GM23338 (cell line): ENCODE results near the gene CD99L2. TPM values are rescaled to one million over a fixed set of nuclear protein-coding genes. Genes with fewer than 3 reads are reported as not detected.

ENCODE experiments used
- CREB1 ChIP-seq: fragments of 250-450 bp; sonication (Bioruptor Pico); IDR thresholded peaks from 2 replicates; pipeline ENCODE4 v1.5.0; 2020; ENCODE audit warnings: low read depth, mild to moderate bottlenecking, moderate library complexity
- EZH2 ChIP-seq: fragments of 200-600 bp; sonication (generic); IDR thresholded peaks from one replicate; pipeline ENCODE4 v1.8.0; 2017; ENCODE audit warnings: antibody characterized with exemption, mild to moderate bottlenecking, low read depth; ENCODE audit not compliant: unreplicated experiment
- JUNB ChIP-seq: IDR thresholded peaks from one replicate; pipeline ENCODE4 v1.6.1; 2016; ENCODE audit warnings: antibody characterized with exemption; ENCODE audit not compliant: unreplicated experiment
- NANOG ChIP-seq: IDR thresholded peaks from 2 replicates; pipeline ENCODE4 v1.6.1; 2016; ENCODE audit warnings: antibody characterized with exemption, borderline replicate concordance
- STAT1 ChIP-seq: IDR thresholded peaks from one replicate; pipeline ENCODE4 v1.6.1; 2016; ENCODE audit warnings: antibody characterized with exemption; ENCODE audit not compliant: unreplicated experiment
- ZNF114 ChIP-seq: fragments of 250-450 bp; sonication (Bioruptor Pico); IDR thresholded peaks from 2 replicates; pipeline ENCODE4 v1.5.0; 2020; ENCODE audit warnings: mild to moderate bottlenecking, moderate library complexity
- ZNF331 ChIP-seq: fragments of 250-450 bp; sonication (Bioruptor Pico); IDR thresholded peaks from 2 replicates; pipeline ENCODE4 v1.5.0; 2020; ENCODE audit warnings: low read depth, mild to moderate bottlenecking, moderate library complexity
- polyA plus RNA-seq: library from polyadenylated mRNA; unstranded; fragments of >200 nt; fragmentation: Nextera tagmentation; extraction: Ambion mirVana; gene quantifications from 2 replicates; pipeline ENCODE4 v1.2.1, GENCODE V29; 2016
- total RNA-seq: library from RNA; depleted of rRNA; stranded (reverse); fragments of >200 nt; shearing (Covaris generic); gene quantifications from 2 replicates; pipeline ENCODE4 v1.2.3, GENCODE V29; 2014
- TF ChIP-seq, protein P1 (sequence below): fragments of 250-450 bp; sonication (Bioruptor Pico); IDR thresholded peaks from 2 replicates; pipeline ENCODE4 v1.5.0; 2020; ENCODE audit warnings: mild to moderate bottlenecking, moderate library complexity
- TF ChIP-seq, protein P2 (sequence below): IDR thresholded peaks from 2 replicates; pipeline ENCODE4 v1.6.1; 2016; ENCODE audit warnings: antibody characterized with exemption
- TF ChIP-seq, protein P3 (sequence below): IDR thresholded peaks from one replicate; pipeline ENCODE4 v1.6.1; 2018; ENCODE audit warnings: antibody characterized with exemption; ENCODE audit not compliant: unreplicated experiment
- TF ChIP-seq, protein P4 (sequence below), 2 experiments: fragments of 200-600 bp in 1 of 2; sonication (generic) in 1 of 2; conservative IDR thresholded peaks; 2 replicates each; pipeline versions ENCODE4 v1.5.1 to v1.6.1; 2016 to 2017; ENCODE audit warnings: antibody characterized with exemption in 2 of 2, low read depth in 2 of 2, mild to moderate bottlenecking in 2 of 2, moderate library complexity in 1 of 2

Gene CD99L2
- total and polyA plus RNA-seq, 2 experiments from 2014 or later: 2.6 to 6.4 TPM

DNA sequence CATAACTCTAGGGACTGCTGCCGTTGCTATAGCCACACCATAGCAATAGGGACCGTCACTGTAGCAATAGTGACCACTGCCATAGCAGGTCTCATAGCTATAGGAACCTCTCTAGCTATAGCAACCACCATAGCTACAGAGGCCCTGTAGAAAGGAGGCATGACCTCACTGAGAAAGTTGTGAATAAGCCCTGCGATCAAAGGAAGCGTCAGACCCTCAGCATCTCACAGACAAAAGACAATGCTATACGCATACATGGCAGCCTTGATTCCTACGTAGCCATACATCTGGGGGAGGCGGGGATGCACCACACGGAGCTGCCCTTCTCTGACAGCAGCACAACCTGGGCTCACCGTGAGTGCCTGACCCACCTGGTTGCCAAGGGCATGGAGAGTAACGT, 116.8 kb downstream of the CD99L2 start (continued):
- TF ChIP-seq, protein P1, sequence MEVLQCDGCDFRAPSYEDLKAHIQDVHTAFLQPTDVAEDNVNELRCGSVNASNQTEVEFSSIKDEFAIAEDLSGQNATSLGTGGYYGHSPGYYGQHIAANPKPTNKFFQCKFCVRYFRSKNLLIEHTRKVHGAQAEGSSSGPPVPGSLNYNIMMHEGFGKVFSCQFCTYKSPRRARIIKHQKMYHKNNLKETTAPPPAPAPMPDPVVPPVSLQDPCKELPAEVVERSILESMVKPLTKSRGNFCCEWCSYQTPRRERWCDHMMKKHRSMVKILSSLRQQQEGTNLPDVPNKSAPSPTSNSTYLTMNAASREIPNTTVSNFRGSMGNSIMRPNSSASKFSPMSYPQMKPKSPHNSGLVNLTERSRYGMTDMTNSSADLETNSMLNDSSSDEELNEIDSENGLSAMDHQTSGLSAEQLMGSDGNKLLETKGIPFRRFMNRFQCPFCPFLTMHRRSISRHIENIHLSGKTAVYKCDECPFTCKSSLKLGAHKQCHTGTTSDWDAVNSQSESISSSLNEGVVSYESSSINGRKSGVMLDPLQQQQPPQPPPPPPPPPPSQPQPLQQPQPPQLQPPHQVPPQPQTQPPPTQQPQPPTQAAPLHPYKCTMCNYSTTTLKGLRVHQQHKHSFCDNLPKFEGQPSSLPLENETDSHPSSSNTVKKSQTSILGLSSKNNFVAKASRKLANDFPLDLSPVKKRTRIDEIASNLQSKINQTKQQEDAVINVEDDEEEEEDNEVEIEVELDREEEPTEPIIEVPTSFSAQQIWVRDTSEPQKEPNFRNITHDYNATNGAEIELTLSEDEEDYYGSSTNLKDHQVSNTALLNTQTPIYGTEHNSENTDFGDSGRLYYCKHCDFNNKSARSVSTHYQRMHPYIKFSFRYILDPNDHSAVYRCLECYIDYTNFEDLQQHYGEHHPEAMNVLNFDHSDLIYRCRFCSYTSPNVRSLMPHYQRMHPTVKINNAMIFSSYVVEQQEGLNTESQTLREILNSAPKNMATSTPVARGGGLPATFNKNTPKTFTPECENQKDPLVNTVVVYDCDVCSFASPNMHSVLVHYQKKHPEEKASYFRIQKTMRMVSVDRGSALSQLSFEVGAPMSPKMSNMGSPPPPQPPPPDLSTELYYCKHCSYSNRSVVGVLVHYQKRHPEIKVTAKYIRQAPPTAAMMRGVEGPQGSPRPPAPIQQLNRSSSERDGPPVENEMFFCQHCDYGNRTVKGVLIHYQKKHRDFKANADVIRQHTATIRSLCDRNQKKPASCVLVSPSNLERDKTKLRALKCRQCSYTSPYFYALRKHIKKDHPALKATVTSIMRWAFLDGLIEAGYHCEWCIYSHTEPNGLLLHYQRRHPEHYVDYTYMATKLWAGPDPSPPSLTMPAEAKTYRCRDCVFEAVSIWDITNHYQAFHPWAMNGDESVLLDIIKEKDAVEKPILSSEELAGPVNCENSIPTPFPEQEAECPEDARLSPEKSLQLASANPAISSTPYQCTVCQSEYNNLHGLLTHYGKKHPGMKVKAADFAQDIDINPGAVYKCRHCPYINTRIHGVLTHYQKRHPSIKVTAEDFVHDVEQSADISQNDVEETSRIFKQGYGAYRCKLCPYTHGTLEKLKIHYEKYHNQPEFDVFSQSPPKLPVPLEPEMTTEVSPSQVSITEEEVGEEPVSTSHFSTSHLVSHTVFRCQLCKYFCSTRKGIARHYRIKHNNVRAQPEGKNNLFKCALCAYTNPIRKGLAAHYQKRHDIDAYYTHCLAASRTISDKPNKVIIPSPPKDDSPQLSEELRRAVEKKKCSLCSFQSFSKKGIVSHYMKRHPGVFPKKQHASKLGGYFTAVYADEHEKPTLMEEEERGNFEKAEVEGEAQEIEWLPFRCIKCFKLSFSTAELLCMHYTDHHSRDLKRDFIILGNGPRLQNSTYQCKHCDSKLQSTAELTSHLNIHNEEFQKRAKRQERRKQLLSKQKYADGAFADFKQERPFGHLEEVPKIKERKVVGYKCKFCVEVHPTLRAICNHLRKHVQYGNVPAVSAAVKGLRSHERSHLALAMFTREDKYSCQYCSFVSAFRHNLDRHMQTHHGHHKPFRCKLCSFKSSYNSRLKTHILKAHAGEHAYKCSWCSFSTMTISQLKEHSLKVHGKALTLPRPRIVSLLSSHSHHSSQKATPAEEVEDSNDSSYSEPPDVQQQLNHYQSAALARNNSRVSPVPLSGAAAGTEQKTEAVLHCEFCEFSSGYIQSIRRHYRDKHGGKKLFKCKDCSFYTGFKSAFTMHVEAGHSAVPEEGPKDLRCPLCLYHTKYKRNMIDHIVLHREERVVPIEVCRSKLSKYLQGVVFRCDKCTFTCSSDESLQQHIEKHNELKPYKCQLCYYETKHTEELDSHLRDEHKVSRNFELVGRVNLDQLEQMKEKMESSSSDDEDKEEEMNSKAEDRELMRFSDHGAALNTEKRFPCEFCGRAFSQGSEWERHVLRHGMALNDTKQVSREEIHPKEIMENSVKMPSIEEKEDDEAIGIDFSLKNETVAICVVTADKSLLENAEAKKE (CRISPR knock-in tag): no peak
- TF ChIP-seq EZH2: no peak
- TF ChIP-seq JUNB: no peak
- TF ChIP-seq ZNF331: no peak
- TF ChIP-seq, protein P2, sequence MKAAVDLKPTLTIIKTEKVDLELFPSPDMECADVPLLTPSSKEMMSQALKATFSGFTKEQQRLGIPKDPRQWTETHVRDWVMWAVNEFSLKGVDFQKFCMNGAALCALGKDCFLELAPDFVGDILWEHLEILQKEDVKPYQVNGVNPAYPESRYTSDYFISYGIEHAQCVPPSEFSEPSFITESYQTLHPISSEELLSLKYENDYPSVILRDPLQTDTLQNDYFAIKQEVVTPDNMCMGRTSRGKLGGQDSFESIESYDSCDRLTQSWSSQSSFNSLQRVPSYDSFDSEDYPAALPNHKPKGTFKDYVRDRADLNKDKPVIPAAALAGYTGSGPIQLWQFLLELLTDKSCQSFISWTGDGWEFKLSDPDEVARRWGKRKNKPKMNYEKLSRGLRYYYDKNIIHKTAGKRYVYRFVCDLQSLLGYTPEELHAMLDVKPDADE: no peak
- TF ChIP-seq, protein P3, sequence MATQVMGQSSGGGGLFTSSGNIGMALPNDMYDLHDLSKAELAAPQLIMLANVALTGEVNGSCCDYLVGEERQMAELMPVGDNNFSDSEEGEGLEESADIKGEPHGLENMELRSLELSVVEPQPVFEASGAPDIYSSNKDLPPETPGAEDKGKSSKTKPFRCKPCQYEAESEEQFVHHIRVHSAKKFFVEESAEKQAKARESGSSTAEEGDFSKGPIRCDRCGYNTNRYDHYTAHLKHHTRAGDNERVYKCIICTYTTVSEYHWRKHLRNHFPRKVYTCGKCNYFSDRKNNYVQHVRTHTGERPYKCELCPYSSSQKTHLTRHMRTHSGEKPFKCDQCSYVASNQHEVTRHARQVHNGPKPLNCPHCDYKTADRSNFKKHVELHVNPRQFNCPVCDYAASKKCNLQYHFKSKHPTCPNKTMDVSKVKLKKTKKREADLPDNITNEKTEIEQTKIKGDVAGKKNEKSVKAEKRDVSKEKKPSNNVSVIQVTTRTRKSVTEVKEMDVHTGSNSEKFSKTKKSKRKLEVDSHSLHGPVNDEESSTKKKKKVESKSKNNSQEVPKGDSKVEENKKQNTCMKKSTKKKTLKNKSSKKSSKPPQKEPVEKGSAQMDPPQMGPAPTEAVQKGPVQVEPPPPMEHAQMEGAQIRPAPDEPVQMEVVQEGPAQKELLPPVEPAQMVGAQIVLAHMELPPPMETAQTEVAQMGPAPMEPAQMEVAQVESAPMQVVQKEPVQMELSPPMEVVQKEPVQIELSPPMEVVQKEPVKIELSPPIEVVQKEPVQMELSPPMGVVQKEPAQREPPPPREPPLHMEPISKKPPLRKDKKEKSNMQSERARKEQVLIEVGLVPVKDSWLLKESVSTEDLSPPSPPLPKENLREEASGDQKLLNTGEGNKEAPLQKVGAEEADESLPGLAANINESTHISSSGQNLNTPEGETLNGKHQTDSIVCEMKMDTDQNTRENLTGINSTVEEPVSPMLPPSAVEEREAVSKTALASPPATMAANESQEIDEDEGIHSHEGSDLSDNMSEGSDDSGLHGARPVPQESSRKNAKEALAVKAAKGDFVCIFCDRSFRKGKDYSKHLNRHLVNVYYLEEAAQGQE: no peak
- no peak for TF ChIP-seq CREB1
- TF ChIP-seq, protein P4, sequence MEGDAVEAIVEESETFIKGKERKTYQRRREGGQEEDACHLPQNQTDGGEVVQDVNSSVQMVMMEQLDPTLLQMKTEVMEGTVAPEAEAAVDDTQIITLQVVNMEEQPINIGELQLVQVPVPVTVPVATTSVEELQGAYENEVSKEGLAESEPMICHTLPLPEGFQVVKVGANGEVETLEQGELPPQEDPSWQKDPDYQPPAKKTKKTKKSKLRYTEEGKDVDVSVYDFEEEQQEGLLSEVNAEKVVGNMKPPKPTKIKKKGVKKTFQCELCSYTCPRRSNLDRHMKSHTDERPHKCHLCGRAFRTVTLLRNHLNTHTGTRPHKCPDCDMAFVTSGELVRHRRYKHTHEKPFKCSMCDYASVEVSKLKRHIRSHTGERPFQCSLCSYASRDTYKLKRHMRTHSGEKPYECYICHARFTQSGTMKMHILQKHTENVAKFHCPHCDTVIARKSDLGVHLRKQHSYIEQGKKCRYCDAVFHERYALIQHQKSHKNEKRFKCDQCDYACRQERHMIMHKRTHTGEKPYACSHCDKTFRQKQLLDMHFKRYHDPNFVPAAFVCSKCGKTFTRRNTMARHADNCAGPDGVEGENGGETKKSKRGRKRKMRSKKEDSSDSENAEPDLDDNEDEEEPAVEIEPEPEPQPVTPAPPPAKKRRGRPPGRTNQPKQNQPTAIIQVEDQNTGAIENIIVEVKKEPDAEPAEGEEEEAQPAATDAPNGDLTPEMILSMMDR (conservative IDR thresholded peaks at IDR 0.05; ENCODE audit: low read depth in 2 of 2): no peak
- TF ChIP-seq STAT1: no peak
- no peak for TF ChIP-seq ZNF114 (CRISPR knock-in tag)
- no peak for TF ChIP-seq NANOG
